GM06990 (cell line): Measurements from ENCODE around the gene PTPRQ.
A peak's percentile ranks its signal among the peaks of the same experiment; 100 is the strongest.

Experiments
- DNase-seq: peaks from one replicate; pipeline ENCODE4 v3.0.0-alpha.2; 2011; ENCODE audit not compliant: insufficient read length; ENCODE audit errors: extremely low read depth
- H3K27me3 ChIP-seq: replicated peaks from 2 replicates; pipeline ENCODE4 v1.6.0; 2011; ENCODE audit warnings: low read length; ENCODE audit not compliant: control insufficient read depth, insufficient read depth
- H3K36me3 ChIP-seq: 2 replicates; pipeline ENCODE4 v1.5.1; 2011; ENCODE audit warnings: low read length; ENCODE audit not compliant: control insufficient read depth, insufficient read depth
- H3K4me3 ChIP-seq: replicated peaks from 2 replicates; pipeline ENCODE4 v1.5.1; 2011; ENCODE audit warnings: low read depth, mild to moderate bottlenecking, control low read depth, low read length
- TF ChIP-seq, protein P1 (sequence below): IDR thresholded peaks from 2 replicates; pipeline ENCODE4 v1.5.1; 2011; ENCODE audit warnings: low read length, control low read depth, mild to moderate bottlenecking, inconsistent platforms; ENCODE audit not compliant: insufficient read depth, poor library complexity, severe bottlenecking

The PTPRQ gene

DNA sequence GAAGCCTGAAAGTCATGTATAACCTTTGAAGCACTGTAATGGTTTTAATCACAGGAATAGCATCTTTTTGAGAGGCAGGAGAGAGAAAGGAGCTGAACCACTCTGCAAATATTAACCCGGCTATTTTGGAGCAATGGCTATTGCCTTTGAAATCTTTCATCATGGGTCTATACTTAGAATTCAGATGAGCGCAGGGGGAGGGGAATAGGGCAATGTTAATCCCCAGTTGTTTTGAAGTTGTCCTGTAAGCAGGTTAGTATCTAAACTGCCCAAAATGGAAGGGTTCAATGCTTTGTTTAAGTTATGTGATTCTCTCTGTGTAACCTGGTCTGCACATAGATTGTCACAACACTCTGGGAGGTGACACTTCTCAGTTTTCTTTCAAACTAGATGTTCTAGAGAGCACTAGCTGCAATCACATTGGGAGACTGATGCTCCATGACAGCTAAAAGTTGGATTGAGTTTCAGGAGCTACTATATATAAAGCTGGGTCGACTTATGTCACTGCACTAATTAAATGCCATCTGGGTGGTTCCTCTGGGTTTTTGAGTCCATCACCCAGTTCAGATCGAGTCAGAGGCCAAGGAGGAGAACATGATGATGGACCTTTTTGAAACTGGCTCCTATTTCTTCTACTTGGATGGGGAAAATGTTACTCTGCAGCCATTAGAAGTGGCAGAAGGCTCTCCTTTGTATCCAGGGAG, 263.2 kb downstream of the PTPRQ start, which contains the start of gene MYF6:
MYF6 (plus strand) TSS at position 509 of the 704 bp plus-strand sequence; CDS start at position 595, 86 bp downstream.
- no peaks in the 10 kb centered on the region for H3K36me3 ChIP-seq
- peak within 1 kb of the TSS; percentile 2; the same call in 1 of the 2 replicates for H3K4me3 ChIP-seq
- no peak for DNase-seq
- TF ChIP-seq, protein P1, sequence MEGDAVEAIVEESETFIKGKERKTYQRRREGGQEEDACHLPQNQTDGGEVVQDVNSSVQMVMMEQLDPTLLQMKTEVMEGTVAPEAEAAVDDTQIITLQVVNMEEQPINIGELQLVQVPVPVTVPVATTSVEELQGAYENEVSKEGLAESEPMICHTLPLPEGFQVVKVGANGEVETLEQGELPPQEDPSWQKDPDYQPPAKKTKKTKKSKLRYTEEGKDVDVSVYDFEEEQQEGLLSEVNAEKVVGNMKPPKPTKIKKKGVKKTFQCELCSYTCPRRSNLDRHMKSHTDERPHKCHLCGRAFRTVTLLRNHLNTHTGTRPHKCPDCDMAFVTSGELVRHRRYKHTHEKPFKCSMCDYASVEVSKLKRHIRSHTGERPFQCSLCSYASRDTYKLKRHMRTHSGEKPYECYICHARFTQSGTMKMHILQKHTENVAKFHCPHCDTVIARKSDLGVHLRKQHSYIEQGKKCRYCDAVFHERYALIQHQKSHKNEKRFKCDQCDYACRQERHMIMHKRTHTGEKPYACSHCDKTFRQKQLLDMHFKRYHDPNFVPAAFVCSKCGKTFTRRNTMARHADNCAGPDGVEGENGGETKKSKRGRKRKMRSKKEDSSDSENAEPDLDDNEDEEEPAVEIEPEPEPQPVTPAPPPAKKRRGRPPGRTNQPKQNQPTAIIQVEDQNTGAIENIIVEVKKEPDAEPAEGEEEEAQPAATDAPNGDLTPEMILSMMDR = no peak
- H3K27me3 ChIP-seq = no peaks in the 10 kb centered on the region

DNA sequence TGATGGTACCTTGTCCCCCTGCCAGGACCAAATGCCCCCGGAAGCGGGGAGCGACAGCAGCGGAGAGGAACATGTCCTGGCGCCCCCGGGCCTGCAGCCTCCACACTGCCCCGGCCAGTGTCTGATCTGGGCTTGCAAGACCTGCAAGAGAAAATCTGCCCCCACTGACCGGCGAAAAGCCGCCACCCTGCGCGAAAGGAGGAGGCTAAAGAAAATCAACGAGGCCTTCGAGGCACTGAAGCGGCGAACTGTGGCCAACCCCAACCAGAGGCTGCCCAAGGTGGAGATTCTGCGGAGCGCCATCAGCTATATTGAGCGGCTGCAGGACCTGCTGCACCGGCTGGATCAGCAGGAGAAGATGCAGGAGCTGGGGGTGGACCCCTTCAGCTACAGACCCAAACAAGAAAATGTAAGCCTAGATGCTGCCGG, 263.8 kb downstream of the PTPRQ start:
- TF ChIP-seq, protein P1 = no peak
- Histone ChIP-seq H3K36me3 (no peaks in the 10 kb centered on the region), H3K4me3 (0 out of 2 replicates have a peak overlapping the region, but pooled peaks have one; percentile 2), H3K27me3 (no peaks in the 10 kb centered on the region)
- DNase-seq = no peak

DNA sequence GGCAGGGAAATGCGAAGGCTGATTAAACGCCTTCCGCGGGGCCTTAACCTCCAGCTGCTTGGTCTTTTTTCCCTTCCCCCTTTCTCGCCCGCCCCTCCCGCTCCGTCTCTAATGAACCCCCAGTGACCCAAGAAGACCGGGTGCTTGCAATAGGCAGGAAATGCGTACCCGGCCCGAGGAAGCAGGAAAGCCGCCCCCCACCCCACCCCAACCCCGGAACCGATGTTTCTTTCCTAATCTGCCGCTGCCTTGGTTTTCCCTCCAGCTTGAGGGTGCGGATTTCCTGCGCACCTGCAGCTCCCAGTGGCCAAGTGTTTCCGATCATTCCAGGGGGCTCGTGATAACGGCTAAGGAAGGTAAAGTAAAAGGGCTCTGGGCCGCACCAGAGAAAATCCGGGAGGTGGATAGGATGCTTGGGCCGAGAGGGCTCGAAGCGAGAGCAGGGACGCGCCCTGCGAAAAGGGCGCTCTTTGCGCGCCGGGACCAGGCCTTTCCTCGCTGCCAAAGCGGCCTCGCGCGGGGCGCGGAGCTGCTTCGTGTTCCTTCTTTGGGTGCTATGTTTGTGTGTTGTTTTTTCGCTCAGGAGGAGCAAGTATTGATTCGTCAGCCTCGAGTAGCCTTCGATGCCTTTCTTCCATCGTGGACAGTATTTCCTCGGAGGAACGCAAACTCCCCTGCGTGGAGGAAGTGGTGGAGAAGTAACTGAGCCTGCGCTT, 264.4 kb downstream of the PTPRQ start:
- TF ChIP-seq, protein P1 = no peak
- no peaks in the 10 kb centered on the region for H3K27me3 ChIP-seq
- no peaks in the 10 kb centered on the region for H3K36me3 ChIP-seq
- peak overlapping the region; percentile 2 for H3K4me3 ChIP-seq
- DNase-seq = peak; percentile 11

DNA sequence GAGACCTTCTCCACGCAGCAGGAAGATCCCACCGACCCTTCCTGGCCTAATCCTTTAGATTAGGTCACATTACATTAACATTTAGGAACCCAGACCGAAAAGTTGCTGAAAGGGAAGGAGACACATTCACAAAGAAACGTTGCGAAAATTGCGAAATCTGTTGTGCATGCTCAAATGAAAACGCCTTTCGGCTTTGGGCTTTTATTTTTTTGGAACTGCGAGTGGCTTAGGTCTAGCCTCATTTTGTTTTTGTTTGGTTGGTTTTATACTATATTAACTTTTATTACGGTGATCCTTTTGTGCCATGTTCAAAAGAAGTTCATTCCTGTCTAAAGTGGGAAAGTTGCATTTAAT, 264.9 kb downstream of the PTPRQ start:
- Histone ChIP-seq H3K4me3 (no peak overlapping the region; the same call in 1 of the 2 replicates), H3K27me3 (no peaks in the 10 kb centered on the region), H3K36me3 (no peaks in the 10 kb centered on the region)
- DNase-seq = no peak
- TF ChIP-seq, protein P1 = no peak

DNA sequence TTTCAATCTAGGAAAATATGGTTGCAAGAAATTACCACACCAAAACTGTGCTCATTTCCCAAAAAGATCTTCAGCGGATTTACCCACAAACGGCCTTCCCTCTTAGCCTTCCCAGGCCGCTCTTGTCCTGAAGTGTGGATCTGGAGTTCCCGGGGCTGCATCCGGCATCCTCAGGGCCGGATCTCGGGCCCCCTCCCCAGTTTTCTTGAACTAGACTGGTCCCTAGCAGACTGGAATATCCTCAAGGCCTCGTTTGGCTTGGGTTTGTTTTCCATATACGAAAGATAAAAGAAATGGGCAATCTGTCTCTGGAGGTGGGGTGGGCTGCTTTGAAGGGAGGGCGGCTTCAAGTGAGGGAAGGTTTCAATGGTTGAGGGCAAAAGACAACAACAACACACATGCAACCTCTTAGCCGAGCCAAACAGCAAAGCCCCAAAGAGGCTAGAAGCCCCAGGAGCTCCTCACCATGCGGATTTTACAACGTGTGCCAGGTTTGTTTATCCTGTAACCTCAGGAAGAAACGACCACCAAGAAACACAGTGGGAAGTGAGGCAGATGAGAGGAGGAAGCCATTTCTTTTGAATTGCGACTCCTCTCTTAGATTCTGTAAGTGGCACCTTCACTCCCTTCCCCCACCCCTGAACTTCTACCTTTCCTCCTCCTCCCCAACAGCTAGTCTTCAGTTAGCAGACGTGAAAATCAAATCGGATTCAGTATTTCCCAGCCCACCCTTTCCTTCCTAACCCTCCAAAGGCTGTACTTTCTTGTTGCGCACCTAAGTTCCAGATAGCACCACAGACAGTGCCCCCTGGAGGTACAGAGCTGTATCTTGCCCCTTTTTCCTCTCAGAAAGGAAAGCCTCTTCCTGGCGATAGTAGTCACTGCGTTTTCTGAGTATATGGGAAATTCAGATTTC, 266.0 kb downstream of the PTPRQ start:
- DNase-seq = no peak
- TF ChIP-seq, protein P1 = peak; percentile 34
- H3K27me3 ChIP-seq = no peaks in the 10 kb centered on the region
- H3K4me3 ChIP-seq = no peak overlapping the region
- no peaks in the 10 kb centered on the region for H3K36me3 ChIP-seq
